Measurements from ENCODE around the gene EPC2.

DNA sequence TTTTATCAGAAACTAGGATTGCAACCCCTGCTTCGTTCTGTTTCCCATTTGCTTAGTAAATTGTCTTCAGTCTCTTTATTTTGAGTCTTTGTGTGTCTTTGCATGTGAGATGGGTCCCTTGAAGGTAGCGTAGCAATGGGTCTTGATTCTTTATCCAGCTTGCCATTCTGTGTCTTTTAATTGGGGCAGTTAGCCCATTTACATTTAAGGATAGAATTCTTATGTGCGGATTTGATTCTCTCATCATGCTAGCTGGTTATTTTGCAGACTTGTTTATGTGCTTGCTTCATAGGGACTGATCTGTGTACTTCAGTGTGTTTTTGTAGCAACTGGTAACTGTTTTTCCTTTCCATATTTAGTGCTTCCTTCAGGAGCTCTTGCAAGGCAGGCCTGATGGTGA is 73.5 kb downstream of the EPC2 start:
- TF ChIP-seq, protein P1, sequence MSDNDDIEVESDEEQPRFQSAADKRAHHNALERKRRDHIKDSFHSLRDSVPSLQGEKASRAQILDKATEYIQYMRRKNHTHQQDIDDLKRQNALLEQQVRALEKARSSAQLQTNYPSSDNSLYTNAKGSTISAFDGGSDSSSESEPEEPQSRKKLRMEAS (IDR thresholded peaks at IDR 0.05; ENCODE audit: low read depth, low read length), result no peak
- TF ChIP-seq, protein P2, sequence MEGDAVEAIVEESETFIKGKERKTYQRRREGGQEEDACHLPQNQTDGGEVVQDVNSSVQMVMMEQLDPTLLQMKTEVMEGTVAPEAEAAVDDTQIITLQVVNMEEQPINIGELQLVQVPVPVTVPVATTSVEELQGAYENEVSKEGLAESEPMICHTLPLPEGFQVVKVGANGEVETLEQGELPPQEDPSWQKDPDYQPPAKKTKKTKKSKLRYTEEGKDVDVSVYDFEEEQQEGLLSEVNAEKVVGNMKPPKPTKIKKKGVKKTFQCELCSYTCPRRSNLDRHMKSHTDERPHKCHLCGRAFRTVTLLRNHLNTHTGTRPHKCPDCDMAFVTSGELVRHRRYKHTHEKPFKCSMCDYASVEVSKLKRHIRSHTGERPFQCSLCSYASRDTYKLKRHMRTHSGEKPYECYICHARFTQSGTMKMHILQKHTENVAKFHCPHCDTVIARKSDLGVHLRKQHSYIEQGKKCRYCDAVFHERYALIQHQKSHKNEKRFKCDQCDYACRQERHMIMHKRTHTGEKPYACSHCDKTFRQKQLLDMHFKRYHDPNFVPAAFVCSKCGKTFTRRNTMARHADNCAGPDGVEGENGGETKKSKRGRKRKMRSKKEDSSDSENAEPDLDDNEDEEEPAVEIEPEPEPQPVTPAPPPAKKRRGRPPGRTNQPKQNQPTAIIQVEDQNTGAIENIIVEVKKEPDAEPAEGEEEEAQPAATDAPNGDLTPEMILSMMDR (IDR thresholded peaks at IDR 0.05; ENCODE audit: low read depth, low read length), result no peak
